Neural progenitor cell (in vitro differentiated cells): ENCODE measurements around the gene AZIN2. TPM values are rescaled to one million over a fixed set of nuclear protein-coding genes. Genes with fewer than 3 reads are reported as not detected.
A peak's percentile ranks its signal among the peaks of the same experiment; 100 is the strongest.

Source experiments
- DNase-seq: peaks from one replicate; pipeline ENCODE4 v3.0.0-alpha.2; 2016; ENCODE audit warnings: low spot score
- H2AFZ ChIP-seq: fragments of 200-600 bp; sonication (generic); replicated peaks from 2 replicates; pipeline ENCODE4 v1.6.1; 2016; ENCODE audit warnings: antibody characterized with exemption
- H3F3A ChIP-seq: fragments of 200-600 bp; sonication (generic); 2 replicates; pipeline ENCODE4 v1.6.1; 2016; ENCODE audit warnings: antibody characterized with exemption, low read depth
- H3K27ac ChIP-seq: fragments of 200-600 bp; sonication (generic); 2 replicates; pipeline ENCODE4 v1.5.1; 2016; ENCODE audit warnings: mild to moderate bottlenecking
- H3K27me3 ChIP-seq: fragments of 200-600 bp; sonication (generic); 2 replicates; pipeline ENCODE4 v1.6.1; 2016; ENCODE audit warnings: mild to moderate bottlenecking, moderate library complexity
- H3K36me3 ChIP-seq: fragments of 200-600 bp; sonication (generic); 2 replicates; pipeline ENCODE4 v1.5.1; 2016
- H3K4me1 ChIP-seq: fragments of 200-600 bp; sonication (generic); 2 replicates; pipeline ENCODE4 v1.6.1; 2016; ENCODE audit warnings: mixed run types
- H3K4me2 ChIP-seq: fragments of 200-600 bp; sonication (generic); 2 replicates; pipeline ENCODE4 v1.6.1; 2016
- H3K4me3 ChIP-seq: fragments of 200-600 bp; sonication (generic); 2 replicates; pipeline ENCODE4 v1.5.1; 2016
- H3K79me2 ChIP-seq: fragments of 200-600 bp; sonication (generic); 2 replicates; pipeline ENCODE4 v1.6.1; 2016; ENCODE audit warnings: low read depth
- H3K9ac ChIP-seq: fragments of 200-600 bp; sonication (generic); 2 replicates; pipeline ENCODE4 v1.6.1; 2016
- H3K9me3 ChIP-seq: fragments of 200-600 bp; sonication (generic); 2 replicates; pipeline ENCODE4 v1.5.1; 2016; ENCODE audit warnings: low read depth
- H4K20me1 ChIP-seq: fragments of 200-600 bp; sonication (generic); 2 replicates; pipeline ENCODE4 v1.6.1; 2016; ENCODE audit warnings: low read depth
- H3K27ac Mint-ChIP-seq: 3 replicates; pipeline ENCODE4 v1.8.0; 2021; ENCODE audit warnings: mixed read lengths
- H3K27me3 Mint-ChIP-seq: 2 replicates; pipeline ENCODE4 v1.8.0; 2022; ENCODE audit warnings: low read depth, mild to moderate bottlenecking, inconsistent platforms, moderate library complexity, mixed read lengths; ENCODE audit not compliant: insufficient read depth
- H3K36me3 Mint-ChIP-seq: 3 replicates; pipeline ENCODE4 v1.8.0; 2021; ENCODE audit warnings: mixed read lengths
- H3K4me1 Mint-ChIP-seq: 3 replicates; pipeline ENCODE4 v1.8.0; 2021; ENCODE audit warnings: mixed read lengths
- H3K4me3 Mint-ChIP-seq: 3 replicates; pipeline ENCODE4 v1.8.0; 2021; ENCODE audit warnings: mild to moderate bottlenecking, moderate library complexity, mixed read lengths
- H3K9me3 Mint-ChIP-seq: 3 replicates; pipeline ENCODE4 v1.8.0; 2020; ENCODE audit warnings: mixed read lengths
- CTCF ChIP-seq: fragments of 200-600 bp; sonication (generic); IDR thresholded peaks from 2 replicates; pipeline ENCODE4 v1.5.1; 2017; ENCODE audit warnings: antibody characterized with exemption, mild to moderate bottlenecking
- EZH2 ChIP-seq: fragments of 200-600 bp; sonication (generic); IDR thresholded peaks from 2 replicates; pipeline ENCODE4 v1.6.1; 2017; ENCODE audit warnings: antibody characterized with exemption, mild to moderate bottlenecking, moderate library complexity
- EZH2phosphoT487 ChIP-seq: fragments of 200-600 bp; sonication (generic); IDR thresholded peaks from 2 replicates; pipeline ENCODE4 v1.6.1; 2017; ENCODE audit warnings: antibody characterized with exemption
- total RNA-seq: library from RNA; depleted of rRNA; stranded (reverse); fragments of >200 nt; gene quantifications from 2 replicates; pipeline ENCODE4 v1.2.3, GENCODE V29; 2015; ENCODE audit warnings: low replicate concordance

Gene AZIN2
- total RNA-seq, 1 donor from 2014 or later, result 1.3 TPM

GRCh38 chr1:33036051-33036525 is 44.9 kb upstream of the AZIN2 start:
- no peaks in the 10 kb centered on the region for H3F3A ChIP-seq
- H3K79me2 ChIP-seq, result peaks cover 53% of the 10 kb centered on the region

GRCh38 chr1:33036526-33037503 is 44.1 kb upstream of the AZIN2 start, which contains the start of gene AK2:
TSS of gene AK2 (minus strand) at chr1:33036883. CDS start at chr1:33036828, 55 bp downstream.
- no peaks in the 10 kb centered on the region for H3K36me3 ChIP-seq
- H3F3A ChIP-seq, result no peaks in the 10 kb centered on the region
- peak within 1 kb of the TSS; percentile 54 for H2AFZ ChIP-seq
- no peaks in the 10 kb centered on the region for H3K9me3 ChIP-seq
- H3K4me1 Mint-ChIP-seq, result peaks cover 20% of the 10 kb centered on the region
- H3K36me3 Mint-ChIP-seq, result peaks cover 2% of the 10 kb centered on the region
- no peak within 1 kb of the TSS for H3K27ac ChIP-seq
- H3K4me2 ChIP-seq, result peak within 1 kb of the TSS; percentile 95
- H3K4me1 ChIP-seq, result peaks cover 5% of the 10 kb centered on the region
- H3K27me3 Mint-ChIP-seq, result peaks cover 3% of the 10 kb centered on the region
- H3K27me3 ChIP-seq, result peaks cover 7% of the 10 kb centered on the region
- TF ChIP-seq EZH2 (no peak), EZH2phosphoT487 (no peak), CTCF (no peak)
- H3K4me3 ChIP-seq, result peak within 1 kb of the TSS; percentile 69
- peak; percentile 93 for DNase-seq
- no peak within 1 kb of the TSS for H3K27ac Mint-ChIP-seq
- no peaks in the 10 kb centered on the region for H3K9me3 Mint-ChIP-seq
- H3K9ac ChIP-seq, result no peak within 1 kb of the TSS
- peaks cover 48% of the 10 kb centered on the region for H3K79me2 ChIP-seq
- H3K4me3 Mint-ChIP-seq, result peak within 1 kb of the TSS; percentile 95
- H4K20me1 ChIP-seq, result peaks cover 19% of the 10 kb centered on the region

More at GRCh38 chr1:33036051-33036525, 44.9 kb upstream of the AZIN2 start:
- peaks cover 2% of the 10 kb centered on the region for H3K36me3 Mint-ChIP-seq
- Histone ChIP-seq H3K36me3 (no peaks in the 10 kb centered on the region), H3K4me1 (peaks cover 5% of the 10 kb centered on the region), H3K9me3 (no peaks in the 10 kb centered on the region), H4K20me1 (peaks cover 25% of the 10 kb centered on the region), H3K27me3 (peaks cover 7% of the 10 kb centered on the region), H2AFZ (peak overlapping the region; percentile 54), H3K4me2 (peak overlapping the region; percentile 95), H3K27ac (no peak overlapping the region), H3K9ac (no peak overlapping the region), H3K4me3 (peak overlapping the region; percentile 69)
- peak; percentile 26 for DNase-seq
- no peaks in the 10 kb centered on the region for H3K9me3 Mint-ChIP-seq
- H3K27me3 Mint-ChIP-seq, result peaks cover 2% of the 10 kb centered on the region
- peaks cover 20% of the 10 kb centered on the region for H3K4me1 Mint-ChIP-seq
- H3K4me3 Mint-ChIP-seq, result peak overlapping the region; percentile 95
- no peak for TF ChIP-seq EZH2
- TF ChIP-seq EZH2phosphoT487, result no peak
- TF ChIP-seq CTCF, result no peak
- no peak overlapping the region for H3K27ac Mint-ChIP-seq

- H3K4me1 ChIP-seq, result peaks cover 5% of the 10 kb centered on the region
- Mint-ChIP-seq H3K27ac (no peak overlapping the region), H3K27me3 (peaks cover 9% of the 10 kb centered on the region), H3K9me3 (no peaks in the 10 kb centered on the region), H3K4me1 (peaks cover 20% of the 10 kb centered on the region), H3K36me3 (no peaks in the 10 kb centered on the region), H3K4me3 (no peak overlapping the region)
- no peak overlapping the region for H3K9ac ChIP-seq
- H3K9me3 ChIP-seq, result no peaks in the 10 kb centered on the region
- peaks cover 8% of the 10 kb centered on the region for H4K20me1 ChIP-seq
- H3K27me3 ChIP-seq, result peaks cover 7% of the 10 kb centered on the region
- H3K27ac ChIP-seq, result no peak overlapping the region
- H3F3A ChIP-seq, result no peaks in the 10 kb centered on the region
- peaks cover 18% of the 10 kb centered on the region for H3K79me2 ChIP-seq
- TF ChIP-seq CTCF, result no peak
- TF ChIP-seq EZH2phosphoT487, result no peak
- TF ChIP-seq EZH2, result no peak
- no peak overlapping the region for H3K4me3 ChIP-seq
- DNase-seq, result no peak
- H2AFZ ChIP-seq, result no peak overlapping the region
- H3K4me2 ChIP-seq, result no peak overlapping the region
- no peaks in the 10 kb centered on the region for H3K36me3 ChIP-seq
These were observed 41.1 kb upstream of the AZIN2 start for GRCh38 chr1:33039840-33040239.
